Heart left ventricle (tissue), 16 donors: ENCODE measurements around the gene CYB5A. TPM values are rescaled to one million over a fixed set of nuclear protein-coding genes. Genes with fewer than 3 reads are reported as not detected.
A peak's percentile ranks its signal among the peaks of the same experiment; 100 is the strongest.

Experiments used
- ATAC-seq, 4 donors: fragments of 200-7000 bp; cut with Tn5 transposase; one replicate each; pipeline ENCODE4 v1.9.1; 2020 to 2022; ENCODE audit warnings: moderate library complexity in 4 of 4, mild to moderate bottlenecking in 3 of 4, moderate number of reproducible peaks in 1 of 4
- DNase-seq, 5 donors: peaks; one replicate each; pipeline ENCODE4 v3.0.0-alpha.2; 2020
- H3K27ac ChIP-seq, 12 donors: fragments of 200-600 bp; sonication (generic) in 4 of 12; one replicate each; pipeline versions ENCODE4 v1.5.0 to v1.8.0; 2016 to 2022; ENCODE audit warnings: mild to moderate bottlenecking in 2 of 12
- H3K27me3 ChIP-seq, 9 donors: fragments of 200-600 bp; sonication (generic) in 2 of 9; one replicate each; pipeline versions ENCODE4 v1.5.1 to v1.8.0; 2016 to 2022; ENCODE audit warnings: mild to moderate bottlenecking in 3 of 9
- H3K36me3 ChIP-seq, 9 donors: fragments of 200-600 bp; sonication (generic) in 2 of 9; one replicate each; pipeline versions ENCODE4 v1.5.0 to v1.8.0; 2018 to 2022; ENCODE audit warnings: mild to moderate bottlenecking in 2 of 9
- H3K4me1 ChIP-seq, 12 donors: fragments of 200-600 bp; sonication (generic) in 4 of 12; one replicate each; pipeline versions ENCODE4 v1.5.0 to v1.8.0; 2016 to 2022; ENCODE audit warnings: mild to moderate bottlenecking in 3 of 12
- H3K4me3 ChIP-seq, 12 donors: fragments of 200-600 bp; sonication (generic) in 4 of 12; one replicate each; pipeline versions ENCODE4 v1.5.0 to v1.8.0; 2017 to 2022; ENCODE audit warnings: mild to moderate bottlenecking in 9 of 12, moderate library complexity in 4 of 12
- H3K9me3 ChIP-seq, 12 donors: fragments of 200-600 bp; sonication (generic) in 4 of 12; one replicate each; pipeline versions ENCODE4 v1.5.0 to v1.8.0; 2016 to 2022; ENCODE audit warnings: mild to moderate bottlenecking in 1 of 12
- CTCF ChIP-seq, 12 donors: fragments of 200-600 bp; sonication (generic) in 4 of 12; IDR thresholded peaks; one replicate each; pipeline versions ENCODE4 v1.5.0 to v1.8.0; 2018 to 2022; ENCODE audit warnings: antibody characterized with exemption in 12 of 12, mild to moderate bottlenecking in 5 of 12
- POLR2A ChIP-seq, 2 donors: fragments of 450-650 bp; IDR thresholded peaks; one replicate each; pipeline ENCODE4 v1.6.1; 2017; ENCODE audit warnings: antibody characterized with exemption in 2 of 2, mild to moderate bottlenecking in 2 of 2, moderate library complexity in 2 of 2
- WGBS, 4 donors: extraction: QIAGEN DNeasy Blood & Tissue Kit in 2 of 4; methylation state at CpG; one replicate each; pipeline versions ENCODE4 v1.1.5 to v1.1.7; 2013 to 2018; 5-methylcytosine and 5-hydroxymethylcytosine counted together
- intact Hi-C, 10 donors: fragments of 100-400 bp; cut with DNase I; formaldehyde crosslinking; loops; one replicate each; pipeline versions ENCODE4 v1.11.1 to v1.14.2; 2022
- polyA plus RNA-seq, 2 donors: library from polyadenylated mRNA; stranded (reverse); fragments of 200-250 nt; gene quantifications; one replicate each; pipeline ENCODE4 v1.2.3, GENCODE V29; 2013
- total RNA-seq, 9 donors: library from RNA; depleted of rRNA in 2 of 9; stranded (reverse); fragments of >200 nt in 2 of 9; fragmentation: NEBNext Ultra II Directional in 3 of 9; extraction: Animal tissue kit (Norgen Biotek cat#: 25700) in 3 of 9; gene quantifications; one replicate each; pipeline versions ENCODE4 v1.1.0 to v1.2.4, GENCODE V29; 2016 to 2023
- donor health status: ischemic (EF 13 %, LVEDD 7.1; RV severe dilation, severe dysfunction).
- donor health status: healthy with polysubstance abuse.
- donor health status: DM: no; HTN: yes; CAD: no.
- donor health status: DM: no; HTN: no; CAD: no.
- donor health status: ischemic (EF 25% LVEDD 6.9; RV normal size, moderate dysfunction).
- donor health status: ischemic (EF 25% LVEDD 5.7; RV mildly dilated, moderate dysfunction).
- donor health status: healthy.
- donor health status: DM: yes; HTN: yes; CAD: no.
- donor health status: ischemic (EF 35%, LVEDD 5.7; RV mildly dilated, moderate dysfunction).
- donor health status: nonischemic (EF 11% LVEDD 7.7; RV severe dilation, severe dysfunction).
- donor health status: DM: yes; HTN: yes; CAD: no.
- donor health status: PGD.
- donor health status: ischemic (EF 29% LVEDD 5.4; RV normal size, mild dysfunction).
- donor health status: nonischemic (EF 23%, LVEDD 6.1; RV moderate dilation, normal function).

CYB5A gene
- total and polyA plus RNA-seq, 11 donors, result 46.5 to 146 (median 82.6) TPM

GRCh38 chr18:74291472-74291770 lies 342 bp downstream of the CYB5A start:
- WGBS, 4 donors, result 0 to 1% (median 1%) methylated on average over 4 to 30 of the region's 30 CpGs
- Histone ChIP-seq H3K9me3 (no peaks in the 10 kb centered on the region), H3K27me3 (no peaks in the 10 kb centered on the region), H3K4me3 (peak overlapping the region; percentile 65 to 96 (median 87)), H3K36me3 (no peaks in the 10 kb centered on the region), H3K27ac (peak overlapping the region in 11 of 12 donors; percentile 35 to 89 (median 72)), H3K4me1 (peaks cover 0 to 40% (median 23%) of the 10 kb centered on the region in 12 donors)
- TF ChIP-seq CTCF (IDR thresholded peaks at IDR 0.05) (no peak), POLR2A (IDR thresholded peaks at IDR 0.05) (no peak)
- DNase-seq, result peak in 1 of 5 donors; percentile 40
- no peak for ATAC-seq
- intact Hi-C loops, result loop anchor here in 3 of 10 donors (5.0 to 10.0 kb wide), 3 partner anchors 34 to 47 kb away; no protein-coding TSS in a partner anchor

GRCh38 chr18:74290794-74291471 lies 830 bp downstream of the CYB5A start:
- WGBS, 4 donors, result 11 to 33% (median 18%) methylated on average over 14 to 57 of the region's 57 CpGs
- H3K4me1 ChIP-seq, result peaks cover 0 to 41% (median 23%) of the 10 kb centered on the region in 12 donors
- H3K27ac ChIP-seq, result peak overlapping the region in 10 of 12 donors; percentile 35 to 89 (median 73)
- H3K36me3 ChIP-seq, result no peaks in the 10 kb centered on the region
- ATAC-seq (peak in 2 of 4 donors; percentile 10 to 18), DNase-seq (peak in 1 of 5 donors; percentile 51)
- H3K9me3 ChIP-seq, result no peaks in the 10 kb centered on the region
- no peaks in the 10 kb centered on the region for H3K27me3 ChIP-seq
- intact Hi-C loops, result loop anchor here in 3 of 10 donors (5.0 to 10.0 kb wide), 3 partner anchors 34 to 46 kb away; no protein-coding TSS in a partner anchor
- TF ChIP-seq POLR2A (IDR thresholded peaks at IDR 0.05), result no peak
- peak in 3 of 12 donors; percentile 23 to 36 (median 24) for TF ChIP-seq CTCF (IDR thresholded peaks at IDR 0.05)
- peak overlapping the region; percentile 65 to 96 (median 87) for H3K4me3 ChIP-seq

GRCh38 chr18:74290021-74290420 lies 1.7 kb downstream of the CYB5A start:
- Histone ChIP-seq H3K36me3 (no peaks in the 10 kb centered on the region), H3K9me3 (no peaks in the 10 kb centered on the region), H3K27ac (peak overlapping the region in 6 of 12 donors; percentile 11 to 89 (median 54)), H3K4me1 (peaks cover 0 to 50% (median 31%) of the 10 kb centered on the region in 12 donors), H3K27me3 (no peaks in the 10 kb centered on the region), H3K4me3 (peak overlapping the region in 2 of 12 donors; percentile 65 to 92)
- no peak for DNase-seq
- 87 to 94% (median 92%) methylated on average over 7 of the region's 7 CpGs for WGBS, 4 donors
- intact Hi-C loops, result loop anchor here in 3 of 10 donors (5.0 to 10.0 kb wide), 3 partner anchors 33 to 45 kb away; no protein-coding TSS in a partner anchor
- TF ChIP-seq CTCF (IDR thresholded peaks at IDR 0.05) (no peak), POLR2A (IDR thresholded peaks at IDR 0.05) (no peak)
- ATAC-seq, result no peak

GRCh38 chr18:74289137-74289536 lies 2.6 kb downstream of the CYB5A start:
- Histone ChIP-seq H3K4me3 (no peak overlapping the region), H3K9me3 (no peaks in the 10 kb centered on the region), H3K27me3 (no peaks in the 10 kb centered on the region), H3K27ac (peak overlapping the region in 11 of 12 donors; percentile 13 to 89 (median 55)), H3K36me3 (no peaks in the 10 kb centered on the region), H3K4me1 (peaks cover 0 to 59% (median 39%) of the 10 kb centered on the region in 12 donors)
- intact Hi-C loops, result no loop called here
- DNase-seq, result no peak
- TF ChIP-seq CTCF (IDR thresholded peaks at IDR 0.05) (no peak), POLR2A (IDR thresholded peaks at IDR 0.05) (no peak)
- 58 to 67% (median 63%) methylated on average over 3 of the region's 3 CpGs for WGBS, 4 donors
- no peak for ATAC-seq
